ENCODE results near the gene SLC9B2. TPM values are rescaled to one million over a fixed set of nuclear protein-coding genes. Genes with fewer than 3 reads are reported as not detected.

The SLC9B2 gene
- polyA plus RNA-seq, 1 of the 3 experiments (the other 2 are of a cell fraction), result 11.2 TPM

DNA sequence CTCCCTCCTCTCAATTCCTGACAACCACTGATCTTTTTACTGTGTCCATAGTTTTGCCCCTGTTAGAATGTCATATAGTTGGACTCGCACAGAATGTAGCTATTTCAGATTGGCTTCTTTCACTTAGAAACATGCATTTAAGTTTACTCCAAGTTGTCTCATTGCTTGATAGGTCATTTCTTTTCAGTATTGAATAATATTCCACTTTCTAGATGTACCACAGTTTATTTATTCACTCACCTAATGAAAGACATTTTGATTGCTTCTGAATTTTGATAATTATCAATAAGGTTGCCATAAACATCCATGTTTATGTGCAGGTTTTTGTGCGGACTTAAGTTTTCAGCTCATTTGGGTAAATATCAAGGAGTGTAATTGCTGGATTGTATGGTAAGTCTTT lies 95.6 kb downstream of the SLC9B2 start:
- H3K4me1 ChIP-seq (ENCODE audit: control insufficient read depth in 1 of 2, insufficient read depth in 2 of 2, low read depth in 1 of 2, low read length in 1 of 2), result no peaks in the 10 kb centered on the region
- no peaks in the 10 kb centered on the region for H3K79me2 ChIP-seq (ENCODE audit: insufficient read depth)
- no peak overlapping the region for H3K4me3 ChIP-seq (ENCODE audit: low read depth in 2 of 2, low read length in 1 of 2)
- no peaks in the 10 kb centered on the region for H3K36me3 ChIP-seq (replicated peaks in 1 of 2; ENCODE audit: control insufficient read depth in 1 of 2, insufficient read depth in 2 of 2, low read length in 1 of 2)
- no peak overlapping the region for H3K9ac ChIP-seq
- TF ChIP-seq FOXM1 (IDR thresholded peaks at IDR 0.05; ENCODE audit: low read depth), result no peak
- TF ChIP-seq SIN3A (IDR thresholded peaks at IDR 0.05; ENCODE audit: borderline replicate concordance, low read depth, low read length), result no peak
- TF ChIP-seq, protein P1, sequence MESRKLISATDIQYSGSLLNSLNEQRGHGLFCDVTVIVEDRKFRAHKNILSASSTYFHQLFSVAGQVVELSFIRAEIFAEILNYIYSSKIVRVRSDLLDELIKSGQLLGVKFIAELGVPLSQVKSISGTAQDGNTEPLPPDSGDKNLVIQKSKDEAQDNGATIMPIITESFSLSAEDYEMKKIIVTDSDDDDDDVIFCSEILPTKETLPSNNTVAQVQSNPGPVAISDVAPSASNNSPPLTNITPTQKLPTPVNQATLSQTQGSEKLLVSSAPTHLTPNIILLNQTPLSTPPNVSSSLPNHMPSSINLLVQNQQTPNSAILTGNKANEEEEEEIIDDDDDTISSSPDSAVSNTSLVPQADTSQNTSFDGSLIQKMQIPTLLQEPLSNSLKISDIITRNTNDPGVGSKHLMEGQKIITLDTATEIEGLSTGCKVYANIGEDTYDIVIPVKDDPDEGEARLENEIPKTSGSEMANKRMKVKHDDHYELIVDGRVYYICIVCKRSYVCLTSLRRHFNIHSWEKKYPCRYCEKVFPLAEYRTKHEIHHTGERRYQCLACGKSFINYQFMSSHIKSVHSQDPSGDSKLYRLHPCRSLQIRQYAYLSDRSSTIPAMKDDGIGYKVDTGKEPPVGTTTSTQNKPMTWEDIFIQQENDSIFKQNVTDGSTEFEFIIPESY (IDR thresholded peaks at IDR 0.05; ENCODE audit: borderline replicate concordance, low read depth), result no peak
- TF ChIP-seq RFX5 (IDR thresholded peaks at IDR 0.05; ENCODE audit: low read length), result no peak
- TF ChIP-seq GATA2 (CRISPR knock-in tag; IDR thresholded peaks at IDR 0.05), result no peak
- TF ChIP-seq FOSL2 (IDR thresholded peaks at IDR 0.05; ENCODE audit: borderline replicate concordance, low read depth), result no peak
- no peak for TF ChIP-seq SMC3 (IDR thresholded peaks at IDR 0.05; ENCODE audit: low read depth, low read length)
- TF ChIP-seq, protein P2, sequence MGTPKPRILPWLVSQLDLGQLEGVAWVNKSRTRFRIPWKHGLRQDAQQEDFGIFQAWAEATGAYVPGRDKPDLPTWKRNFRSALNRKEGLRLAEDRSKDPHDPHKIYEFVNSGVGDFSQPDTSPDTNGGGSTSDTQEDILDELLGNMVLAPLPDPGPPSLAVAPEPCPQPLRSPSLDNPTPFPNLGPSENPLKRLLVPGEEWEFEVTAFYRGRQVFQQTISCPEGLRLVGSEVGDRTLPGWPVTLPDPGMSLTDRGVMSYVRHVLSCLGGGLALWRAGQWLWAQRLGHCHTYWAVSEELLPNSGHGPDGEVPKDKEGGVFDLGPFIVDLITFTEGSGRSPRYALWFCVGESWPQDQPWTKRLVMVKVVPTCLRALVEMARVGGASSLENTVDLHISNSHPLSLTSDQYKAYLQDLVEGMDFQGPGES (IDR thresholded peaks at IDR 0.05; ENCODE audit: low read depth, low read length), result no peak
- TF ChIP-seq NRF1 (IDR thresholded peaks at IDR 0.05; ENCODE audit: low read depth, low read length), result no peak
- TF ChIP-seq, protein P3, sequence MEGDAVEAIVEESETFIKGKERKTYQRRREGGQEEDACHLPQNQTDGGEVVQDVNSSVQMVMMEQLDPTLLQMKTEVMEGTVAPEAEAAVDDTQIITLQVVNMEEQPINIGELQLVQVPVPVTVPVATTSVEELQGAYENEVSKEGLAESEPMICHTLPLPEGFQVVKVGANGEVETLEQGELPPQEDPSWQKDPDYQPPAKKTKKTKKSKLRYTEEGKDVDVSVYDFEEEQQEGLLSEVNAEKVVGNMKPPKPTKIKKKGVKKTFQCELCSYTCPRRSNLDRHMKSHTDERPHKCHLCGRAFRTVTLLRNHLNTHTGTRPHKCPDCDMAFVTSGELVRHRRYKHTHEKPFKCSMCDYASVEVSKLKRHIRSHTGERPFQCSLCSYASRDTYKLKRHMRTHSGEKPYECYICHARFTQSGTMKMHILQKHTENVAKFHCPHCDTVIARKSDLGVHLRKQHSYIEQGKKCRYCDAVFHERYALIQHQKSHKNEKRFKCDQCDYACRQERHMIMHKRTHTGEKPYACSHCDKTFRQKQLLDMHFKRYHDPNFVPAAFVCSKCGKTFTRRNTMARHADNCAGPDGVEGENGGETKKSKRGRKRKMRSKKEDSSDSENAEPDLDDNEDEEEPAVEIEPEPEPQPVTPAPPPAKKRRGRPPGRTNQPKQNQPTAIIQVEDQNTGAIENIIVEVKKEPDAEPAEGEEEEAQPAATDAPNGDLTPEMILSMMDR (IDR thresholded peaks at IDR 0.05), result no peak
- TF ChIP-seq RAD21 (IDR thresholded peaks at IDR 0.05; ENCODE audit: low read length), result no peak
- WGBS (ENCODE audit: low lambda C conversion rate), result 88% methylated on average over 2 of the region's 2 CpGs
- ChIA-PET CTCF (no interaction called here), POLR2A (no interaction called here)
- no peak overlapping the region for H3K4me2 ChIP-seq
- no peak overlapping the region for H3K27ac ChIP-seq (ENCODE audit: low read depth in 2 of 2, low read length in 1 of 2)
- H3K27me3 ChIP-seq (ENCODE audit: insufficient read depth), result no peaks in the 10 kb centered on the region
- no peak for DNase-seq
- H3K9me2 ChIP-seq, result no peaks in the 10 kb centered on the region
- H2AFZ ChIP-seq (ENCODE audit: low read depth), result no peak overlapping the region
- H3F3A ChIP-seq (replicated peaks; ENCODE audit: insufficient read depth), result no peaks in the 10 kb centered on the region
- H4K20me1 ChIP-seq (ENCODE audit: insufficient read depth), result no peaks in the 10 kb centered on the region
- H3K9me3 ChIP-seq, result no peaks in the 10 kb centered on the region

Other genes starting within 250 kb of the SLC9B2 start
- gene UBE2D3, start 249.2 kb downstream of the SLC9B2 start, polyA plus RNA-seq (2012; rRNA removed), result 199 and 216 TPM in 2 replicates
- gene CISD2, start 207.8 kb downstream of the SLC9B2 start, polyA plus RNA-seq (2012; rRNA removed), result 21.4 and 23.1 TPM in 2 replicates
- gene SLC9B1, start 57.1 kb downstream of the SLC9B2 start, polyA plus RNA-seq (2012; rRNA removed), result 0.21 and 0.37 TPM in 2 replicates
- gene BDH2, start 23.1 kb upstream of the SLC9B2 start, polyA plus RNA-seq (2012; rRNA removed), result 57.8 and 95.4 TPM in 2 replicates
- gene CENPE, start 121.6 kb upstream of the SLC9B2 start, polyA plus RNA-seq (2012; rRNA removed), result 1.3 and 1.7 TPM in 2 replicates